ENCODE data around the gene SOX8.

DNA sequence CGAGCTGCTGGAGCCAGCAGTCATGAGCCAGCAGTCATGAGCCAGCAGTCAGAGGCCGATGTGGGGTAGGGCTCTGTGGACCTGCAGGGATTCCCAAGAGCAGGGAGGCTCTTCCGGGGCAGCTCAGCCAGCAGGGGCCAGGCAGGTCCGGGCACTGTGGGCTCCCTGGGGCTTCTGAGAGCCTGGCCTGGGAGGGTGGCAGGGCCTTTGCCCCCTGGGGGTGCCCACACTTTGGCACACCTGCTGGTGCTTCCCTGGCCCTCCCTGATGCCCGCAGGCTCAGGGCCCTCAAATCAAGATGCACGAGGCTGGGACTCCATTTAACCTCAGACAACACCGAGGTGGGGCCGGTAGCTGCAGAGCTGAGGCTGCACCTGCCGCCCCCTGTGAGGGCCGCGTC, 18.1 kb downstream of the SOX8 start:
- TF ChIP-seq MYC (IDR thresholded peaks at IDR 0.05; ENCODE audit: insufficient read depth, insufficient read length, insufficient replicate concordance, low read length, severe bottlenecking), result no peak
- TF ChIP-seq, protein P1, sequence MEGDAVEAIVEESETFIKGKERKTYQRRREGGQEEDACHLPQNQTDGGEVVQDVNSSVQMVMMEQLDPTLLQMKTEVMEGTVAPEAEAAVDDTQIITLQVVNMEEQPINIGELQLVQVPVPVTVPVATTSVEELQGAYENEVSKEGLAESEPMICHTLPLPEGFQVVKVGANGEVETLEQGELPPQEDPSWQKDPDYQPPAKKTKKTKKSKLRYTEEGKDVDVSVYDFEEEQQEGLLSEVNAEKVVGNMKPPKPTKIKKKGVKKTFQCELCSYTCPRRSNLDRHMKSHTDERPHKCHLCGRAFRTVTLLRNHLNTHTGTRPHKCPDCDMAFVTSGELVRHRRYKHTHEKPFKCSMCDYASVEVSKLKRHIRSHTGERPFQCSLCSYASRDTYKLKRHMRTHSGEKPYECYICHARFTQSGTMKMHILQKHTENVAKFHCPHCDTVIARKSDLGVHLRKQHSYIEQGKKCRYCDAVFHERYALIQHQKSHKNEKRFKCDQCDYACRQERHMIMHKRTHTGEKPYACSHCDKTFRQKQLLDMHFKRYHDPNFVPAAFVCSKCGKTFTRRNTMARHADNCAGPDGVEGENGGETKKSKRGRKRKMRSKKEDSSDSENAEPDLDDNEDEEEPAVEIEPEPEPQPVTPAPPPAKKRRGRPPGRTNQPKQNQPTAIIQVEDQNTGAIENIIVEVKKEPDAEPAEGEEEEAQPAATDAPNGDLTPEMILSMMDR (IDR thresholded peaks at IDR 0.05 in 2 of 3, conservative IDR thresholded peaks at IDR 0.05 in 1 of 3; ENCODE audit: control insufficient read depth in 2 of 3, extremely low read depth in 1 of 3, insufficient read depth in 1 of 3, low read depth in 3 of 3, low read length in 3 of 3), result no peak
- TF ChIP-seq TBL1XR1 (IDR thresholded peaks at IDR 0.05; ENCODE audit: low read depth, low read length), result no peak

All from GM12878 (cell line).